Cardiac muscle cell (in vitro differentiated cells and primary cell): ENCODE results near the gene TRPM5. TPM values are rescaled to one million over a fixed set of nuclear protein-coding genes. Genes with fewer than 3 reads are reported as not detected.

Experiments
- DNase-seq, 2 donors: peaks; one replicate each; pipeline versions ENCODE4 v3.0.0 to v3.0.0-alpha.2; 2010 to 2017; ENCODE audit warnings: low read depth in 1 of 2, low spot score in 1 of 2
- H3K27ac ChIP-seq: fragments of 200-600 bp; sonication (generic); 2 replicates; pipeline ENCODE4 v1.5.1; 2016
- H3K27me3 ChIP-seq: fragments of 200-600 bp; sonication (generic); 2 replicates; pipeline ENCODE4 v1.6.0; 2016; ENCODE audit warnings: control low read depth
- H3K36me3 ChIP-seq: fragments of 200-600 bp; sonication (generic); 2 replicates; pipeline ENCODE4 v1.5.1; 2016; ENCODE audit warnings: control low read depth
- H3K4me1 ChIP-seq: fragments of 200-600 bp; sonication (generic); 2 replicates; pipeline ENCODE4 v1.8.1; 2017; ENCODE audit warnings: low read depth, mild to moderate bottlenecking, mixed run types
- H3K4me3 ChIP-seq: fragments of 200-600 bp; sonication (generic); 2 replicates; pipeline ENCODE4 v1.5.1; 2016; ENCODE audit warnings: mild to moderate bottlenecking
- H3K9me3 ChIP-seq: fragments of 200-600 bp; sonication (generic); 2 replicates; pipeline ENCODE4 v1.5.1; 2017; ENCODE audit warnings: low read depth, mild to moderate bottlenecking, control low read depth
- polyA plus RNA-seq: library from polyadenylated mRNA; unstranded; fragments of >200 nt; fragmentation: Nextera tagmentation; extraction: Ambion mirVana; gene quantifications from 2 replicates; pipeline ENCODE4 v1.2.1, GENCODE V29; 2016
- total RNA-seq: library from RNA; depleted of rRNA; stranded (reverse); fragments of >200 nt; gene quantifications from 2 replicates; pipeline ENCODE4 v1.2.3, GENCODE V29; 2016
- TF ChIP-seq, protein P1 (sequence below): IDR thresholded peaks from 2 replicates; pipeline ENCODE4 v1.5.1; 2012; ENCODE audit warnings: low read depth, mild to moderate bottlenecking, low read length

The TRPM5 gene
- total and polyA plus RNA-seq, 2 experiments from 2014 or later: 0.33 to 0.66 TPM

DNA sequence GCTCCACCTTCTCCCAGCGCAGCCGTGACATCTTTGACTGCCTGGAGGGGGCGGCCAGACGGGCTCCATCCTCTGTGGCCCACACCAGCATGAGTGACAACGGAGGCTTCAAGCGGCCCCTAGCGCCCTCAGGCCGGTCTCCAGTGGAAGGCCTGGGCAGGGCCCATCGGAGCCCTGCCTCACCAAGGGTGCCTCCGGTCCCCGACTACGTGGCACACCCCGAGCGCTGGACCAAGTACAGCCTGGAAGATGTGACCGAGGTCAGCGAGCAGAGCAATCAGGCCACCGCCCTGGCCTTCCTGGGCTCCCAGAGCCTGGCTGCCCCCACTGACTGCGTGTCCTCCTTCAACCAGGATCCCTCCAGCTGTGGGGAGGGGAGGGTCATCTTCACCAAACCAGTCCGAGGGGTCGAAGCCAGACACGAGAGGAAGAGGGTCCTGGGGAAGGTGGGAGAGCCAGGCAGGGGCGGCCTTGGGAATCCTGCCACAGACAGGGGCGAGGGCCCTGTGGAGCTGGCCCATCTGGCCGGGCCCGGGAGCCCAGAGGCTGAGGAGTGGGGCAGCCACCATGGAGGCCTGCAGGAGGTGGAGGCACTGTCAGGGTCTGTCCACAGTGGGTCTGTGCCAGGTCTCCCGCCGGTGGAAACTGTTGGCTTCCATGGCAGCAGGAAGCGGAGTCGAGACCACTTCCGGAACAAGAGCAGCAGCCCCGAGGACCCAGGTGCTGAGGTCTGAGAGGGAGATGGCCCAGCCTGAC is 41.2 kb downstream of the TRPM5 start:
- Histone ChIP-seq H3K4me3 (no peak overlapping the region), H3K9me3 (no peaks in the 10 kb centered on the region), H3K27me3 (no peaks in the 10 kb centered on the region), H3K36me3 (peaks cover 9% of the 10 kb centered on the region), H3K4me1 (peaks cover 13% of the 10 kb centered on the region), H3K27ac (no peak overlapping the region)
- TF ChIP-seq, protein P1, sequence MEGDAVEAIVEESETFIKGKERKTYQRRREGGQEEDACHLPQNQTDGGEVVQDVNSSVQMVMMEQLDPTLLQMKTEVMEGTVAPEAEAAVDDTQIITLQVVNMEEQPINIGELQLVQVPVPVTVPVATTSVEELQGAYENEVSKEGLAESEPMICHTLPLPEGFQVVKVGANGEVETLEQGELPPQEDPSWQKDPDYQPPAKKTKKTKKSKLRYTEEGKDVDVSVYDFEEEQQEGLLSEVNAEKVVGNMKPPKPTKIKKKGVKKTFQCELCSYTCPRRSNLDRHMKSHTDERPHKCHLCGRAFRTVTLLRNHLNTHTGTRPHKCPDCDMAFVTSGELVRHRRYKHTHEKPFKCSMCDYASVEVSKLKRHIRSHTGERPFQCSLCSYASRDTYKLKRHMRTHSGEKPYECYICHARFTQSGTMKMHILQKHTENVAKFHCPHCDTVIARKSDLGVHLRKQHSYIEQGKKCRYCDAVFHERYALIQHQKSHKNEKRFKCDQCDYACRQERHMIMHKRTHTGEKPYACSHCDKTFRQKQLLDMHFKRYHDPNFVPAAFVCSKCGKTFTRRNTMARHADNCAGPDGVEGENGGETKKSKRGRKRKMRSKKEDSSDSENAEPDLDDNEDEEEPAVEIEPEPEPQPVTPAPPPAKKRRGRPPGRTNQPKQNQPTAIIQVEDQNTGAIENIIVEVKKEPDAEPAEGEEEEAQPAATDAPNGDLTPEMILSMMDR: no peak
- DNase-seq: no peak

DNA sequence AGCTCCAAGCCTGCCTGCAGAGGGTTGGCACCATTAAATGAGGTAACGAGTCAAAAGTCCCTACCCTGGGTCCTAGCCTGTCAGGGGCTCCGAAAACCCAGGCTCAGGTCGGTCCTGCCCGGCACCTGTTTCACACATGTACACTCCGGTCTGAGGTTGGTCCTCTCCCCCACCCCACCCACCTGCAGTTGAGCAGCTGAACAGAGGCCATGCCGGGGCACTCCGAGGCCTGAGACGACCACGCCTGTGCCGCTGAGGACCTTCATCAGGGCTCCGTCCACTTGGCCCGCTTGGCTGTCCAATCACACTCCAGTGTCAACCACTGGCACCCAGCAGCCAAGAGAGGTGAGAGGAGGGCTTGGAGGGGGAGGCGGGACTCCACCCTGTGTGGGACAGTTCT is 42.2 kb downstream of the TRPM5 start:
- H3K27me3 ChIP-seq: no peaks in the 10 kb centered on the region
- no peak overlapping the region for H3K27ac ChIP-seq
- H3K9me3 ChIP-seq: no peaks in the 10 kb centered on the region
- H3K4me3 ChIP-seq: no peak overlapping the region
- TF ChIP-seq, protein P1: no peak
- H3K4me1 ChIP-seq: peaks cover 13% of the 10 kb centered on the region
- H3K36me3 ChIP-seq: peaks cover 11% of the 10 kb centered on the region
- DNase-seq: no peak

DNA sequence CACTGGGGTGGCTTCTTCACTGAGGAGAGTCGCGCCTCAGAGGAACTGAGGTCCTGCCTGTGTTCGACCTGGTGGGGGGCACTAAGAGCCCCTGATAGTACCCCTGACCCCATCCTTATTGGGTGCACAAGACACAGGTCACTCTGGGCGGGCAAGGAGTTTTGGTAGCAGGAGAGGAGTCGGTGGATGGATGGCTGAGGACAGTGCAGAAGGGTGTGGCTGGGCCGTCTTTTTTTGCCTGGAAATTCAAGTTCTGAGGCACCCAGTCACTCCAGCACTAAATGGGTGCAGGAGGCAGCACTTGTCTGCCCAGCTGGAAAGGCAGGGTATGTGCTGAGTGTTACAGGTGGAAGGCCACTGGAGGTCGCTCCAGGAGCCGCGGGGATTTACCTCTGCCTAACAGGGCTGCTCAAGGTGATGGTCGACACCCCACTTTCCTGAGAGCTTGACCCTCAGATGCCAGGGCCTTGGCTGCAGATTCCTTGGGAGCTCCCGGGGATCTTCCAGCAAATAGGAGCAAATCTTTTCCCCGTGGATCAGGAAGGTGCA is 42.8 kb downstream of the TRPM5 start:
- H3K4me3 ChIP-seq: peak overlapping the region; percentile 93
- TF ChIP-seq, protein P1: no peak
- H3K27ac ChIP-seq: peak overlapping the region; percentile 90
- H3K9me3 ChIP-seq: no peaks in the 10 kb centered on the region
- H3K36me3 ChIP-seq: peaks cover 17% of the 10 kb centered on the region
- H3K4me1 ChIP-seq: peaks cover 13% of the 10 kb centered on the region
- no peak for DNase-seq
- H3K27me3 ChIP-seq: no peaks in the 10 kb centered on the region

DNA sequence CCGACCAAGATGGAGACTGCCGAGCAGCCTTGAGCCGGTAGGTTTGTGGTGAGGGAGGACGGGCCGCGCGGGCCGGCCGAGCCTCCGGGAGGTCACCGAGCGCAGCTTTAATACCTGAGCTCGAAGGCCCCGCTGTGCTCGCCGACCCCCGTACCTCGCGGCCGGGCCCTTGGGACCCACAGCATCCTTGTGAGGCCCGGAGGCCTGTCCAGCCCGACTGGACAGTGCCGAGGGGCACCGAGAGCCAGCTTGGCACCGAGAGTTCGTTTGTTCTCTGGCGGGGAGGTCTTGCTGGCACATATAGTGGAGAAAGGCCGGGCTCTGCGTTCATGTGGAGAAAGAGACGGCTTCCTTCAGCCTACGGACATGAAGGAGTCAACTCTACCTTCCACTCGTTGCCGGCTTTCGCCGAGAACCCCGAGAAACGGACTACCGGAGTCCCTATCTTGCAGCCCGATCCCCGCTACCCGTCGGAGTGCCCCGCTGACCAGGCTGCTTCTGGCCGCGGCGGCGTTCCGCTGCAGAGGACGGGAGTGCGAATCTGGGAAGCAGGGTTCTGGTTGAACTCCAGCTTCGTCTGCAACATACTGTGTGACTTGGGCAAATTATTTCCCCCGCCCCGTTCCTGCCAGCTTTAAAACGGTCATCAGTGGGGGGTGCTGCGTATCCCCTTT is 43.4 kb downstream of the TRPM5 start:
- peak overlapping the region; percentile 90 for H3K27ac ChIP-seq
- H3K27me3 ChIP-seq: no peaks in the 10 kb centered on the region
- peaks cover 19% of the 10 kb centered on the region for H3K36me3 ChIP-seq
- peak overlapping the region; percentile 93 for H3K4me3 ChIP-seq
- peaks cover 13% of the 10 kb centered on the region for H3K4me1 ChIP-seq
- TF ChIP-seq, protein P1: no peak
- H3K9me3 ChIP-seq: no peaks in the 10 kb centered on the region
- DNase-seq: no peak

DNA sequence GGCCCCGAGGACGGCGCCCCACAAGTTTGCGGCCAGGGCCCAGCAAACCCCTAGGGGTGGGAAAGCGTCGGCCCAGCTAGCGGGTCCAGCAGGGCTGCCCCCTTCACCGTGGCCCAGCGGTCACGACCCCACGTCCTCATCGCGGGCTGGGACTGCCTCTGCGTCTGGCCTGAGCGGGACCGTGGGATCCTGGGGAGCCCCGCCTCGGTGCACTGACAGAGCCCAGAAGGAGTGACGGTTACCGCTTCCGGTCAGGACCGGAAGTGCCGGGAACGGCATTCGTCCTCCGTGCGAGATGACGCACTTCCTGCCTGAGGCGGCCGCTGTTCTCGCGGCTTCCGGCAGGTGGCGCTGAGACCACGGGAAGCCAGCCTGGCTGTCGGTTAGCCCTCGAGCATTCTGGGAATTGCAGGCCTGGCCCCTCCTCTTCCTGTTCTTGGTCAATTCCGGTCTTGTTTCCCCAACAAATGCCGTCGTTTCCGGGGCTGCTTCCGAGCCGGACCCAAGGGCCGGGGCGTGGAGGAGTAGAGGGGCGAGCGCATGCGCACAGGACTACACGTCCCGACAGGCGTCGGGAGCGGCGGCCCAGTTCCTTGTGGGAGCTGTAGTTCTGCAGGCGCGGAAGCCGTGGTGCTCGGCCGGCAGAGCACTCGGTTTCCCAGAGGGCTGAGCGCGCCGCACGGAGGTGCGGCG is 44.1 kb downstream of the TRPM5 start, which contains the start of gene TSSC4:
TSSC4 (plus strand) TSS at position 682 of the 693 bp plus-strand sequence. CDS start 1,884 bp downstream, outside the sequence.
- TF ChIP-seq, protein P1: peak; percentile 97
- peak within 1 kb of the TSS; percentile 93 for H3K4me3 ChIP-seq

More for the DNA sequence above, 44.1 kb downstream of the TRPM5 start, which contains the start of gene TSSC4:
- no peaks in the 10 kb centered on the region for H3K9me3 ChIP-seq
- H3K4me1 ChIP-seq: peaks cover 13% of the 10 kb centered on the region
- H3K27me3 ChIP-seq: no peaks in the 10 kb centered on the region
- H3K36me3 ChIP-seq: peaks cover 19% of the 10 kb centered on the region
- peak within 1 kb of the TSS; percentile 98 for H3K27ac ChIP-seq
- DNase-seq: peak; percentile 100
